LHCN-M2 (cell line): ENCODE results near the gene DOHH. TPM values are rescaled to one million over a fixed set of nuclear protein-coding genes. Genes with fewer than 3 reads are reported as not detected.
"Not testable (repeated sequence)": the region's sequence is repeated elsewhere in the genome, so short reads cannot be mapped to it uniquely, and the experiment has no call there.

ENCODE experiments used
- DNase-seq: peaks from one replicate; pipeline ENCODE4 v3.0.0-alpha.2; 2012; ENCODE audit warnings: low read depth
- total RNA-seq: library from RNA; depleted of rRNA; stranded (reverse); fragments of >200 nt; gene quantifications from 2 replicates; pipeline ENCODE4 v1.2.3, GENCODE V29; 2014

Gene DOHH
- total RNA-seq, 1 experiment from 2014 or later, result 25.0 TPM

GRCh38 chr19:3459089-3459881 is 41.2 kb downstream of the DOHH start:
- peak; percentile 55 for DNase-seq

- no peak for DNase-seq
Observed at GRCh38 chr19:3458229-3459088, 42.0 kb downstream of the DOHH start.

GRCh38 chr19:3457528-3458228 is 42.8 kb downstream of the DOHH start:
- no peak for DNase-seq

GRCh38 chr19:3456925-3457527 is 43.4 kb downstream of the DOHH start:
- DNase-seq, result no peak

- DNase-seq, result no peak
Observed at GRCh38 chr19:3455960-3456601, 44.4 kb downstream of the DOHH start.

GRCh38 chr19:3455393-3455955 is 45.0 kb downstream of the DOHH start:
- DNase-seq, result no peak

GRCh38 chr19:3454656-3455392 is 45.6 kb downstream of the DOHH start:
- no peak for DNase-seq

GRCh38 chr19:3453840-3454239 is 46.6 kb downstream of the DOHH start:
- no peak for DNase-seq

- DNase-seq, result not testable (repeated sequence)
Observed at GRCh38 chr19:3452942-3453214, 47.6 kb downstream of the DOHH start.

- no peak for DNase-seq
Observed at GRCh38 chr19:3452171-3452941, 48.1 kb downstream of the DOHH start.

GRCh38 chr19:3451451-3451866 is 49.0 kb downstream of the DOHH start:
- DNase-seq, result no peak

GRCh38 chr19:3450796-3451411 is 49.6 kb downstream of the DOHH start:
- DNase-seq, result peak; percentile 98

- no peak for DNase-seq
Observed at GRCh38 chr19:3448616-3449334, 51.7 kb downstream of the DOHH start.

GRCh38 chr19:3446657-3447056 is 53.8 kb downstream of the DOHH start:
- not testable (repeated sequence) for DNase-seq

- no peak for DNase-seq
Observed at GRCh38 chr19:3444695-3445234, 55.7 kb downstream of the DOHH start.

- DNase-seq, result no peak
Observed at GRCh38 chr19:3443840-3444694, 56.4 kb downstream of the DOHH start.

GRCh38 chr19:3442487-3443071 is 57.9 kb downstream of the DOHH start:
- DNase-seq, result no peak
